Embryonic facial prominence (tissue), 1 donor: Measurements from ENCODE around the gene PCSK7.

Experiments
- DNase-seq: peaks from one replicate; pipeline ENCODE4 v3.0.0-alpha.2; 2016; ENCODE audit errors: extremely low spot score

PCSK7 gene

GRCh38 chr11:117230999-117231841 is 653 bp downstream of the PCSK7 start:
- no peak for DNase-seq

- no peak for DNase-seq
Observed at GRCh38 chr11:117230286-117230961, 1.4 kb downstream of the PCSK7 start.

- DNase-seq: no peak
Observed at GRCh38 chr11:117229931-117230285, 2.0 kb downstream of the PCSK7 start.

- DNase-seq: no peak
Observed at GRCh38 chr11:117229411-117229810, 2.5 kb downstream of the PCSK7 start.

- DNase-seq: no peak
Observed at GRCh38 chr11:117228091-117228490, 3.8 kb downstream of the PCSK7 start.

- DNase-seq: peak; percentile 78
Observed at GRCh38 chr11:117226388-117227385, 5.2 kb downstream of the PCSK7 start.

- DNase-seq: no peak
Observed at GRCh38 chr11:117225553-117226170, 6.2 kb downstream of the PCSK7 start.

- DNase-seq: no peak
Observed at GRCh38 chr11:117223741-117224689, 7.9 kb downstream of the PCSK7 start.

GRCh38 chr11:117222991-117223740 is 8.7 kb downstream of the PCSK7 start:
- DNase-seq: no peak

GRCh38 chr11:117221775-117222517 is 9.9 kb downstream of the PCSK7 start:
- DNase-seq: no peak

- no peak for DNase-seq
Observed at GRCh38 chr11:117220999-117221774, 10.7 kb downstream of the PCSK7 start.

- no peak for DNase-seq
Observed at GRCh38 chr11:117220568-117220967, 11.3 kb downstream of the PCSK7 start.

GRCh38 chr11:117219995-117220394 is 11.9 kb downstream of the PCSK7 start:
- no peak for DNase-seq

GRCh38 chr11:117219455-117219854 is 12.4 kb downstream of the PCSK7 start:
- DNase-seq: no peak

GRCh38 chr11:117219001-117219400 is 12.9 kb downstream of the PCSK7 start:
- DNase-seq: no peak

GRCh38 chr11:117218133-117218915 is 13.5 kb downstream of the PCSK7 start:
- DNase-seq: no peak
